HG03442 (cell line): Measurements from ENCODE around the gene DCP1A.

Source experiments
- ATAC-seq: cut with Tn5 transposase; IDR thresholded peaks from one replicate; pipeline ENCODE4 v1.9.1; 2021; ENCODE audit warnings: mild to moderate bottlenecking, moderate library complexity; ENCODE audit not compliant: unreplicated experiment

The DCP1A gene

GRCh38 chr3:53250453-53250852, 96.9 kb downstream of the DCP1A start:
- no peak for ATAC-seq

DNA sequence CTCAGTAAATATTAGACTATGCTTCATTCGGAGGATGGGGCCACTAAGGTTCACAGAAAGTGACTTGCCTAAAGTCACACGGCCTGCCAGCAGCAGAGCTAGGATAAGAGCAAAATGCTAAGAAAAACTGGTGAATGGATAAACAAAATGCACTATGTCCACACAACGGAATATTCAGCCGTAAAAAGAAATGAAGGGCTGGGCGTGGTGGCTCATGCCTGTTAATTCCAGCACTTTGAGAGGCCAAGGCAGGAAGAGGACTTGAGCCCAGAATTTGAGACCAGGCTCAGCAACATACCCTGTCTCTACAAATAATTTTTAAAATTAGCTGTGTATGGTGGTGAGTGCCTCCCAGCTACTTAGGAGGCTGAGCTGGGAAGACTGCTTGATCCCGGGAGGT, 99.2 kb downstream of the DCP1A start:
- ATAC-seq, result no peak

- ATAC-seq, result no peak
Observed at GRCh38 chr3:53247619-53248018, 99.7 kb downstream of the DCP1A start.

GRCh38 chr3:53244271-53244670, 103.1 kb downstream of the DCP1A start:
- no peak for ATAC-seq

DNA sequence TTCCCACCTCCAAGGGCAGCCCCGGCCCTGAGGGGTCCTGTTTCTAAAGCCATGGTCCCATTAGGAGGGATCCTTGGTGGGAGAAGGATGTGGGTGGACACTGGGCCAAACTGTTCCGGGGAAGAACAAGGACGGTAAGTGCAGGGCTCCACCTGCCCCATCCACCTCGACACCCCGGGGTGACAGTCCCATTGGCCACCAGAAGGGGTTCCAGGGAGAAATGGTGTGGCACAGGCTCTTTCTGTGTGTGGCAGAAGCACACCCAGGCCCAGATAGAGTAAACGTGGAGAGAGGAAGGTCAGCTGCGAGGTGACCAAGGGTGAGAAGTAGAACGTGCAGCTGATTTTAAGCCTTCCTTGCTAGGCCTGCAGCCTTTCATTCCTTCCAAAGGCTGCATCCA, 103.6 kb downstream of the DCP1A start:
- no peak for ATAC-seq

GRCh38 chr3:53243165-53243564, 104.2 kb downstream of the DCP1A start:
- ATAC-seq, result no peak

DNA sequence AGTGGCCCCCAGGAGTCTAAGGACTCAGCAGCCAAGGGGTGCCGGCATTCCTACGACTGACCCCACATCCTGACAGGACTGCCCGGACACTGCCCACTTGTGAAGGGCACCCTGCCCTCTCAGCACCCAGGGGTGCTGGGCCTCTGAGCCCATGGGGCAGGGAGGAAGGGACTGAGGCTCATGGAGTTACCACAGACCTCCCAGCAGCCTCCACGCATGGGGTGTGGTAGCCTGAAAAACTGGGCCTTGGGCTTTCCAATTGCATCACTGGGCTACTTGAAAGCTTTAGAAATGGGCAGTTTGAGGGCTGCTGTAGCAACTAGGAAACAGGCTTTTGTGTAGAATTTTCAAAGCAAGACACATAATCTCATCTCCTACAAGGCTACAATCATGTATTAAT, 104.7 kb downstream of the DCP1A start:
- no peak for ATAC-seq

- no peak for ATAC-seq
Observed at GRCh38 chr3:53242155-53242554, 105.2 kb downstream of the DCP1A start.

- ATAC-seq, result no peak
Observed at GRCh38 chr3:53240989-53241972, 106.1 kb downstream of the DCP1A start.

DNA sequence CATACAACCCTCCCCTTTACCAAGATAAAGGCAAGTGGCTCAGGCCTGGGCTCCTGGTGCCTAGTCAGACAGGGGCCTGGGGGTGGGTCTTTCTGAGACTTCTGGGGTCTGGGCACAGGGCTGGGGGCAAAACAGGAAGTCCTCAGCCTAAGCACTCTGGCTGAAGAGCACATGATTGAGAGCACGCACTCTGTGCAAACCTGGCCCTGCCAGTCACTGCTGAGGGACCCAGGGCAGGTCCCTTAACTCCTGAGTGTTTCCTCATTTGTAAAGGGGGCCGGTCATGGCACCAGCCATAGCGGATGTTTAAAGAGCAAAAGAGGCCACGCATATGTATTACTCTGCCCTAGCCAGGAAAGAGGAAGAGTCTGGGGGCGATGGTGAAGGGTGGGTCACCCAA, 107.5 kb downstream of the DCP1A start:
- no peak for ATAC-seq

GRCh38 chr3:53238886-53239285, 108.5 kb downstream of the DCP1A start:
- no peak for ATAC-seq

DNA sequence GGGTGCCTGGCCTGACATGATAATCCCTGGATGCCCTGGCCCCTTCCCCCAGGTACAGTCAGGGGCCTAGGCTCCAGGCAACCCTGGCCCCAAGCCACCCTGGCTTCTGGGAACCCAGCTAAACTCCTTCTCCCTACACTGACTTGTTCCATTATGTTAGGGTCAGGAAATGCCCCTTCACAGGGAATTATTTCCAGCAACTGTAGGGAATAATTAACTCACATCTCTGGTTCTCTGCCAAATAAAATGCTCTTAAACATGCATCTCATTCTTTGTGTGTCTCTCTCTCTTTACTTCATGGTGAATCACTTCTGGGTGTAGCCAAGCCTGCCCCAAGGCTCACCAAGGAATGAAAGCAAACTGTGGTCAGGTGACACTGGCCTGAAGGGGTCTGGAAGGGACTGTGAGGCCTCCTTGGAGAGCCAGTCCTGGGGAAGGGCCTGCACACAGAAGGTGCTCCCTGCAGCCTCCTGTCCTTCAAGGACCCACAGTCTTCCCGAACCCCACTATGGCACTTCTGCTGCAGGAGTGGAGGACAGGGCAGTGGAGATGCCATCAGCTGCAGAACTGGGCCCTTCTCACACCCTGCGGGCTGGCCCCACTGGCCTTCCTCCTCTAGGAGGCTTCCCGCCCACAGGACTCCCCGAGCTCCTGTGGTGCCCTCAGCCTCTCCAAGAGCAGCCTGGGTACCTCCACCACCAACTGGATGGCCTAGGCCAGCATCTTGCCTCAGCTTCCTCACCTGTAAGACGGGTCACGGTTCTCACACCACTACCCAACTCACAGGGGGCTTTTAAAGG, 109.1 kb downstream of the DCP1A start:
- no peak for ATAC-seq

GRCh38 chr3:53236112-53236841, 111.1 kb downstream of the DCP1A start:
- no peak for ATAC-seq

- no peak for ATAC-seq
Observed at GRCh38 chr3:53235545-53235944, 111.8 kb downstream of the DCP1A start.

DNA sequence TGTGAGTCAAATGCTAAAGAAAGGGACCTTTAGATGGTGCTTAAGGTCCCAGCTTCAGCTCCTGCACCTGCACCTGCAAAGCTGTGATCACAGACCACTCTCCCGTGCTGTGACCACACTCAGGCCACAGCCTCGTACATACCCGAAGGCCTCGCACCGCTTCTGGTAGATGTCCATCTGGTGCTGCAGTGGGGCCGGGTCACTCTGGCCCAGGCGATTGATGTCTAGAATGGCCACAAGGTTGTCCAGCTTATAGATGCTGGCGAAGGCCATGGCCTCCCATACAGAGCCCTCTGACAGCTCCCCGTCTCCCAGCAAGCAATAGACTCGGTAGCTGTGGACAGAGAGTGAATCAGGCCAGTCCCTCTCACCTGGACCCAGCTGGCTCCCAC, 112.5 kb downstream of the DCP1A start:
- ATAC-seq, result no peak

GRCh38 chr3:53234130-53234840, 113.1 kb downstream of the DCP1A start:
- no peak for ATAC-seq
